GM12878 (cell line): ENCODE data around the gene RPRD1A. TPM values are rescaled to one million over a fixed set of nuclear protein-coding genes. Genes with fewer than 3 reads are reported as not detected.

Experiments
- BHLHE40 ChIP-seq, 2 experiments: fragments of 450-650 bp in 1 of 2; IDR thresholded peaks; 2 replicates each; pipeline ENCODE4 v1.6.1; 2011 to 2017; ENCODE audit warnings: low read depth in 2 of 2, borderline replicate concordance in 1 of 2, improper control_type of control experiment in 1 of 2, low read length in 1 of 2, mild to moderate bottlenecking in 1 of 2
- CBFB ChIP-seq: IDR thresholded peaks from 2 replicates; pipeline ENCODE4 v1.6.1; 2016; ENCODE audit warnings: antibody characterized with exemption, low read depth
- CBX3 ChIP-seq: fragments of 200-600 bp; sonication (generic); IDR thresholded peaks from 2 replicates; pipeline ENCODE4 v1.6.1; 2016; ENCODE audit warnings: low read depth, borderline replicate concordance
- CREB1 ChIP-seq: IDR thresholded peaks from 2 replicates; pipeline ENCODE4 v1.6.1; 2012; ENCODE audit warnings: low read depth, mild to moderate bottlenecking, inconsistent platforms
- CREM ChIP-seq: IDR thresholded peaks from 2 replicates; pipeline ENCODE4 v1.6.1; 2014; ENCODE audit warnings: antibody characterized with exemption, low read depth
- ELK1 ChIP-seq: IDR thresholded peaks from 2 replicates; pipeline ENCODE4 v1.6.1; 2012; ENCODE audit warnings: low read depth, low read length, improper control_type of control experiment
- EP300 ChIP-seq, 2 experiments: fragments of 150-350 bp in 1 of 2; IDR thresholded peaks; 2 replicates each; pipeline ENCODE4 v1.6.1; 2011 to 2012; ENCODE audit warnings: low read depth in 2 of 2, low read length in 2 of 2, borderline replicate concordance in 1 of 2, improper control_type of control experiment in 1 of 2, inconsistent platforms in 1 of 2; ENCODE audit not compliant: control insufficient read depth in 1 of 2
- GABPA ChIP-seq: IDR thresholded peaks from 2 replicates; pipeline ENCODE4 v1.6.1; 2014; ENCODE audit warnings: antibody characterized with exemption, low read depth, mild to moderate bottlenecking, inconsistent platforms
- JUND ChIP-seq: IDR thresholded peaks from 2 replicates; pipeline ENCODE4 v1.6.1; 2012; ENCODE audit warnings: low read depth, mild to moderate bottlenecking, low read length, improper control_type of control experiment, moderate library complexity
- MEF2B ChIP-seq: fragments of 450-650 bp; IDR thresholded peaks from 2 replicates; pipeline ENCODE4 v1.6.1; 2018; ENCODE audit warnings: mild to moderate bottlenecking, moderate library complexity; ENCODE audit not compliant: partially characterized antibody, poor library complexity, severe bottlenecking
- MTA3 ChIP-seq: IDR thresholded peaks from 2 replicates; pipeline ENCODE4 v1.6.1; 2012; ENCODE audit warnings: low read length, inconsistent platforms, borderline replicate concordance
- MXI1 ChIP-seq: fragments of 150-350 bp; IDR thresholded peaks from 2 replicates; pipeline ENCODE4 v1.6.1; 2011; ENCODE audit warnings: low read depth, mild to moderate bottlenecking, inconsistent platforms, low read length, improper control_type of control experiment
- NR2C1 ChIP-seq: fragments of 450-650 bp; IDR thresholded peaks from 2 replicates; pipeline ENCODE4 v1.6.1; 2017; ENCODE audit warnings: antibody characterized with exemption, mild to moderate bottlenecking, moderate library complexity
- NR2F1 ChIP-seq: fragments of 450-650 bp; conservative IDR thresholded peaks from 2 replicates; pipeline ENCODE4 v1.6.1; 2017; ENCODE audit warnings: mild to moderate bottlenecking
- PML ChIP-seq: IDR thresholded peaks from 2 replicates; pipeline ENCODE4 v1.6.1; 2012; ENCODE audit warnings: low read length, inconsistent platforms
- POLR2A ChIP-seq: IDR thresholded peaks from 2 replicates; pipeline ENCODE4 v1.6.1; 2011; ENCODE audit warnings: low read depth, mild to moderate bottlenecking, low read length
- POLR2AphosphoS5 ChIP-seq: IDR thresholded peaks from 2 replicates; pipeline ENCODE4 v1.6.1; 2011; ENCODE audit warnings: mild to moderate bottlenecking, low read length, inconsistent platforms
- RAD21 ChIP-seq: IDR thresholded peaks from 2 replicates; pipeline ENCODE4 v1.6.1; 2011; ENCODE audit warnings: mild to moderate bottlenecking, low read depth, low read length, moderate library complexity; ENCODE audit not compliant: insufficient read depth
- RFX5 ChIP-seq: IDR thresholded peaks from 2 replicates; pipeline ENCODE4 v1.6.1; 2011; ENCODE audit warnings: low read depth, low read length, improper control_type of control experiment
- RUNX3 ChIP-seq: IDR thresholded peaks from 2 replicates; pipeline ENCODE4 v1.6.1; 2012; ENCODE audit warnings: low read length, inconsistent platforms
- SIN3A ChIP-seq: IDR thresholded peaks from 2 replicates; pipeline ENCODE4 v1.6.1; 2012; ENCODE audit warnings: low read depth, low read length, improper control_type of control experiment
- TBL1XR1 ChIP-seq: IDR thresholded peaks from 2 replicates; pipeline ENCODE4 v1.6.1; 2012; ENCODE audit warnings: low read depth, low read length, improper control_type of control experiment
- YY1 ChIP-seq: IDR thresholded peaks from 2 replicates; pipeline ENCODE4 v1.6.1; 2011; ENCODE audit warnings: low read depth, mild to moderate bottlenecking, low read length
- polyA plus RNA-seq, 11 experiments: library from polyadenylated mRNA; depleted of rRNA in 4 of 11; unstranded in 6 of 11; stranded (reverse) in 5 of 11; fragments of >200 nt; fragmentation: Nextera tagmentation in 4 of 11; fragmentation: Illumina TruSeq in 1 of 11; extraction: Ambion mirVana in 4 of 11; extraction: Trizol in 1 of 11; gene quantifications; 1 replicate in 1 of 11; 2 replicates in 10 of 11; pipeline versions ENCODE4 v1.2.1 to v1.2.3, GENCODE V29; 2011 to 2016; ENCODE audit warnings: inconsistent platforms in 2 of 11, missing spikeins in 2 of 11, low read depth in 1 of 11
- total RNA-seq, 4 experiments: library from RNA; depleted of rRNA in 3 of 4; stranded (reverse); fragments of >200 nt in 3 of 4; fragmentation: Illumina TruSeq in 1 of 4; extraction: Trizol in 1 of 4; gene quantifications; 2 replicates each; pipeline versions ENCODE4 v1.2.1 to v1.2.3, GENCODE V29; 2013 to 2021
- TF ChIP-seq, protein P1 (sequence below): IDR thresholded peaks from 2 replicates; pipeline ENCODE4 v1.6.1; 2012; ENCODE audit warnings: mild to moderate bottlenecking, low read depth, low read length
- TF ChIP-seq, protein P2 (sequence below): fragments of 450-650 bp; IDR thresholded peaks from 2 replicates; pipeline ENCODE4 v1.6.1; 2016; ENCODE audit warnings: mild to moderate bottlenecking

Gene RPRD1A
- total and polyA plus RNA-seq, 10 of the 15 experiments (the other 5 are each of a cell fraction or from before 2014, with no cell fraction given): 16.2 to 66.2 (median 36.2) TPM

GRCh38 chr18:36067055-36067957 is at the start of gene RPRD1A (continued):
- TF ChIP-seq GABPA (peak; percentile 77), RUNX3 (peak; percentile 74; the same call in 1 of the 2 replicates), POLR2AphosphoS5 (peak; percentile 84), YY1 (peak; percentile 96), RFX5 (peak; percentile 28; the same call in 1 of the 2 replicates), MXI1 (peak; percentile 86), BHLHE40 (IDR thresholded peaks at IDR 0.05; ENCODE audit: borderline replicate concordance in 1 of 2, low read depth in 2 of 2, low read length in 1 of 2) (peak in 1 of 2 experiments; percentile 72; a peak in 2 of 4 replicates), CREB1 (peak; percentile 93), JUND (peak; percentile 63; the same call in 1 of the 2 replicates), EP300 (IDR thresholded peaks at IDR 0.05; ENCODE audit: borderline replicate concordance in 1 of 2, control insufficient read depth in 1 of 2, low read depth in 2 of 2, low read length in 2 of 2) (peak; percentile 11 to 63; a peak in 2 of 4 replicates), SIN3A (peak; percentile 66), NR2F1 (0 out of 2 replicates have a peak, but pooled peaks have one; percentile 50), NR2C1 (no peak), RAD21 (no peak), CREM (peak; percentile 95), POLR2A (peak; percentile 91), MTA3 (no peak), MEF2B (peak; percentile 36), TBL1XR1 (peak; percentile 58), CBFB (0 out of 2 replicates have a peak, but pooled peaks have one; percentile 19), CBX3 (no peak), ELK1 (0 out of 2 replicates have a peak, but pooled peaks have one; percentile 32), PML (peak; percentile 44; the same call in 1 of the 2 replicates)
- TF ChIP-seq, protein P1, sequence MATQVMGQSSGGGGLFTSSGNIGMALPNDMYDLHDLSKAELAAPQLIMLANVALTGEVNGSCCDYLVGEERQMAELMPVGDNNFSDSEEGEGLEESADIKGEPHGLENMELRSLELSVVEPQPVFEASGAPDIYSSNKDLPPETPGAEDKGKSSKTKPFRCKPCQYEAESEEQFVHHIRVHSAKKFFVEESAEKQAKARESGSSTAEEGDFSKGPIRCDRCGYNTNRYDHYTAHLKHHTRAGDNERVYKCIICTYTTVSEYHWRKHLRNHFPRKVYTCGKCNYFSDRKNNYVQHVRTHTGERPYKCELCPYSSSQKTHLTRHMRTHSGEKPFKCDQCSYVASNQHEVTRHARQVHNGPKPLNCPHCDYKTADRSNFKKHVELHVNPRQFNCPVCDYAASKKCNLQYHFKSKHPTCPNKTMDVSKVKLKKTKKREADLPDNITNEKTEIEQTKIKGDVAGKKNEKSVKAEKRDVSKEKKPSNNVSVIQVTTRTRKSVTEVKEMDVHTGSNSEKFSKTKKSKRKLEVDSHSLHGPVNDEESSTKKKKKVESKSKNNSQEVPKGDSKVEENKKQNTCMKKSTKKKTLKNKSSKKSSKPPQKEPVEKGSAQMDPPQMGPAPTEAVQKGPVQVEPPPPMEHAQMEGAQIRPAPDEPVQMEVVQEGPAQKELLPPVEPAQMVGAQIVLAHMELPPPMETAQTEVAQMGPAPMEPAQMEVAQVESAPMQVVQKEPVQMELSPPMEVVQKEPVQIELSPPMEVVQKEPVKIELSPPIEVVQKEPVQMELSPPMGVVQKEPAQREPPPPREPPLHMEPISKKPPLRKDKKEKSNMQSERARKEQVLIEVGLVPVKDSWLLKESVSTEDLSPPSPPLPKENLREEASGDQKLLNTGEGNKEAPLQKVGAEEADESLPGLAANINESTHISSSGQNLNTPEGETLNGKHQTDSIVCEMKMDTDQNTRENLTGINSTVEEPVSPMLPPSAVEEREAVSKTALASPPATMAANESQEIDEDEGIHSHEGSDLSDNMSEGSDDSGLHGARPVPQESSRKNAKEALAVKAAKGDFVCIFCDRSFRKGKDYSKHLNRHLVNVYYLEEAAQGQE: no peak
- TF ChIP-seq, protein P2, sequence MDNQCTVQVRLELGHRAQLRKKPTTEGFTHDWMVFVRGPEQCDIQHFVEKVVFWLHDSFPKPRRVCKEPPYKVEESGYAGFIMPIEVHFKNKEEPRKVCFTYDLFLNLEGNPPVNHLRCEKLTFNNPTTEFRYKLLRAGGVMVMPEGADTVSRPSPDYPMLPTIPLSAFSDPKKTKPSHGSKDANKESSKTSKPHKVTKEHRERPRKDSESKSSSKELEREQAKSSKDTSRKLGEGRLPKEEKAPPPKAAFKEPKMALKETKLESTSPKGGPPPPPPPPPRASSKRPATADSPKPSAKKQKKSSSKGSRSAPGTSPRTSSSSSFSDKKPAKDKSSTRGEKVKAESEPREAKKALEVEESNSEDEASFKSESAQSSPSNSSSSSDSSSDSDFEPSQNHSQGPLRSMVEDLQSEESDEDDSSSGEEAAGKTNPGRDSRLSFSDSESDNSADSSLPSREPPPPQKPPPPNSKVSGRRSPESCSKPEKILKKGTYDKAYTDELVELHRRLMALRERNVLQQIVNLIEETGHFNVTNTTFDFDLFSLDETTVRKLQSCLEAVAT: peak; percentile 76
